ENCODE data around the gene SPDYE2B.
"Not testable (repeated sequence)": the region's sequence is repeated elsewhere in the genome, so short reads cannot be mapped to it uniquely, and the experiment has no call there.

Gene SPDYE2B

GRCh38 chr7:102649924-102650323 is at the start of gene SPDYE2B:
Gene SPDYE2B, plus strand, starts transcription at chr7:102650319. Its CDS starts 2,030 bp downstream, at chr7:102652349.
- DNase-seq (ENCODE audit: low spot score): not testable (repeated sequence)

GRCh38 chr7:102602317-102602716 is 47.8 kb upstream of the SPDYE2B start:
- DNase-seq (ENCODE audit: low spot score): not testable (repeated sequence)

GRCh38 chr7:102604431-102605145 is 45.5 kb upstream of the SPDYE2B start:
- DNase-seq (ENCODE audit: low spot score): not testable (repeated sequence)

- DNase-seq (ENCODE audit: low spot score): not testable (repeated sequence)
Measured at GRCh38 chr7:102606848-102607247, 43.3 kb upstream of the SPDYE2B start.

GRCh38 chr7:102609734-102610133 is 40.4 kb upstream of the SPDYE2B start:
- not testable (repeated sequence) for DNase-seq (ENCODE audit: low spot score)

GRCh38 chr7:102610441-102610840 is 39.7 kb upstream of the SPDYE2B start:
- not testable (repeated sequence) for DNase-seq (ENCODE audit: low spot score)

GRCh38 chr7:102611013-102611674 is 39.0 kb upstream of the SPDYE2B start:
- DNase-seq (ENCODE audit: low spot score): not testable (repeated sequence)

- not testable (repeated sequence) for DNase-seq (ENCODE audit: low spot score)
Measured at GRCh38 chr7:102611675-102612325, 38.3 kb upstream of the SPDYE2B start.

- DNase-seq (ENCODE audit: low spot score): not testable (repeated sequence)
Measured at GRCh38 chr7:102613575-102614345, 36.4 kb upstream of the SPDYE2B start.

GRCh38 chr7:102614346-102614697 is 35.8 kb upstream of the SPDYE2B start:
- DNase-seq (ENCODE audit: low spot score): not testable (repeated sequence)

- not testable (repeated sequence) for DNase-seq (ENCODE audit: low spot score)
Measured at GRCh38 chr7:102614873-102615272, 35.2 kb upstream of the SPDYE2B start.

- not testable (repeated sequence) for DNase-seq (ENCODE audit: low spot score)
Measured at GRCh38 chr7:102615930-102616329, 34.2 kb upstream of the SPDYE2B start.

GRCh38 chr7:102616507-102617125 is 33.5 kb upstream of the SPDYE2B start, which contains the start of gene RASA4:
Gene RASA4, minus strand, starts transcription at chr7:102616756. Its CDS starts 67 bp downstream, at chr7:102616689.
- not testable (repeated sequence) for DNase-seq (ENCODE audit: low spot score)

- DNase-seq (ENCODE audit: low spot score): not testable (repeated sequence)
Measured at GRCh38 chr7:102618122-102618521, 32.0 kb upstream of the SPDYE2B start.

GRCh38 chr7:102627271-102627904 is 22.7 kb upstream of the SPDYE2B start:
- not testable (repeated sequence) for DNase-seq (ENCODE audit: low spot score)

GRCh38 chr7:102630622-102631021 is 19.5 kb upstream of the SPDYE2B start:
- DNase-seq (ENCODE audit: low spot score): not testable (repeated sequence)

GRCh38 chr7:102634299-102634698 is 15.8 kb upstream of the SPDYE2B start:
- DNase-seq (ENCODE audit: low spot score): not testable (repeated sequence)

GRCh38 chr7:102635354-102635753 is 14.8 kb upstream of the SPDYE2B start:
- not testable (repeated sequence) for DNase-seq (ENCODE audit: low spot score)

GRCh38 chr7:102636956-102637355 is 13.2 kb upstream of the SPDYE2B start:
- not testable (repeated sequence) for DNase-seq (ENCODE audit: low spot score)

- not testable (repeated sequence) for DNase-seq (ENCODE audit: low spot score)
Measured at GRCh38 chr7:102638848-102639247, 11.3 kb upstream of the SPDYE2B start.

GRCh38 chr7:102642691-102643090 is 7.4 kb upstream of the SPDYE2B start, which contains the start of gene UPK3BL1:
Gene UPK3BL1, minus strand, starts transcription at chr7:102642791. Its CDS starts 50 bp downstream, at chr7:102642741.
- DNase-seq (ENCODE audit: low spot score): not testable (repeated sequence)
